ENCODE results near the gene GGCX.

The GGCX gene

DNA sequence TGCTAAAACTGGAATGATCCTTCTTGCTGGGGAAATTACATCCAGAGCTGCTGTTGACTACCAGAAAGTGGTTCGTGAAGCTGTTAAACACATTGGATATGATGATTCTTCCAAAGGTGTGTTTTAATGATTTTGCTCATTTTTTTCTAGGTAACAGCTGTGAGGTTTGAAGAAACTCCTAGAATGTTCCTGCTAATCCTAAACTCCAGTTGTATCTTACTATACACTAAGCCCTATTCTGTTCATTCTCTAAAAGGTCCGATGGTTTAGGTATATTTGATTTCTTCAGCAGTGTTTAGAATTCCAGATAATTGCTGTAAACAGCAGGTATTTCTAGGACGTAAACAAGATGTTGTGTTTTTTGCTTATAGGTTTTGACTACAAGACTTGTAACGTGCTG lies 20.0 kb downstream of the GGCX start:
- H3K36me3 ChIP-seq (ENCODE audit: insufficient read depth, low read length) = peaks cover 53% of the 10 kb centered on the region
- H3K27me3 ChIP-seq (ENCODE audit: insufficient read depth, low read length) = no peaks in the 10 kb centered on the region
- H3K4me3 ChIP-seq (ENCODE audit: low read depth, low read length) = peak overlapping the region; percentile 90
- H2AFZ ChIP-seq (ENCODE audit: low read length, unreplicated experiment) = no peak overlapping the region
- peaks cover 61% of the 10 kb centered on the region for H3K79me2 ChIP-seq (ENCODE audit: control insufficient read depth, insufficient read depth, low read length, unreplicated experiment)
- H3K27ac ChIP-seq (ENCODE audit: low read depth, low read length) = peak overlapping the region; percentile 96; the same call in 1 of the 2 replicates
- H3K4me1 ChIP-seq (ENCODE audit: control insufficient read depth, insufficient read depth, low read length, unreplicated experiment) = peaks cover 30% of the 10 kb centered on the region

DNA sequence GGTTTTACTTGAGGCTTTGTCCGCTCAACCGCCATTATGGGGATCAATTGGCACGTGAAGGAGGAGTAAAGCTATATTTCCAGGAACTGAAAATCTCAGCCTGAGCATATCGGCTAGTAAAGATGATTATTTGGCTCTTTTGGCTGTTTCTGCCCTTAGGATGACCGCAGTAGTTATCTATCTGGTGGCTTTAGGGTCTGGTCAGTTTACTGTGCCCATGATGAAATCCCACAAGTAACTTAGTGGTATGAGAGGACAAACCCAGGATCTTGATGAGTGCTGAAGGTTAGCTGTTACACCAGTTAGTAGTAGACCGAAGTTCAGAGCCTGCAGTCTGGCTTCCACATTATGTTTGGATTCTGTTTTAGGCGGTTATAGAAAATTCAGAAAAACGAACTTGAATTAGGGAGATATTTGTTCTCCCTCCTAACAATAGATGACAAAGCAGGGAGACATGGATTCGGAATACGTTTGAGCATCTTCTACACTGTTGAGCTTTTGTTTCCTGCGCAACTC lies 21.1 kb downstream of the GGCX start:
- peaks cover 61% of the 10 kb centered on the region for H3K79me2 ChIP-seq (ENCODE audit: control insufficient read depth, insufficient read depth, low read length, unreplicated experiment)
- peak overlapping the region; percentile 96 for H3K27ac ChIP-seq (ENCODE audit: low read depth, low read length)
- H3K4me1 ChIP-seq (ENCODE audit: control insufficient read depth, insufficient read depth, low read length, unreplicated experiment) = peaks cover 31% of the 10 kb centered on the region
- H3K27me3 ChIP-seq (ENCODE audit: insufficient read depth, low read length) = no peaks in the 10 kb centered on the region
- peak overlapping the region; percentile 90 for H3K4me3 ChIP-seq (ENCODE audit: low read depth, low read length)
- no peak overlapping the region for H2AFZ ChIP-seq (ENCODE audit: low read length, unreplicated experiment)
- peaks cover 44% of the 10 kb centered on the region for H3K36me3 ChIP-seq (ENCODE audit: insufficient read depth, low read length)

DNA sequence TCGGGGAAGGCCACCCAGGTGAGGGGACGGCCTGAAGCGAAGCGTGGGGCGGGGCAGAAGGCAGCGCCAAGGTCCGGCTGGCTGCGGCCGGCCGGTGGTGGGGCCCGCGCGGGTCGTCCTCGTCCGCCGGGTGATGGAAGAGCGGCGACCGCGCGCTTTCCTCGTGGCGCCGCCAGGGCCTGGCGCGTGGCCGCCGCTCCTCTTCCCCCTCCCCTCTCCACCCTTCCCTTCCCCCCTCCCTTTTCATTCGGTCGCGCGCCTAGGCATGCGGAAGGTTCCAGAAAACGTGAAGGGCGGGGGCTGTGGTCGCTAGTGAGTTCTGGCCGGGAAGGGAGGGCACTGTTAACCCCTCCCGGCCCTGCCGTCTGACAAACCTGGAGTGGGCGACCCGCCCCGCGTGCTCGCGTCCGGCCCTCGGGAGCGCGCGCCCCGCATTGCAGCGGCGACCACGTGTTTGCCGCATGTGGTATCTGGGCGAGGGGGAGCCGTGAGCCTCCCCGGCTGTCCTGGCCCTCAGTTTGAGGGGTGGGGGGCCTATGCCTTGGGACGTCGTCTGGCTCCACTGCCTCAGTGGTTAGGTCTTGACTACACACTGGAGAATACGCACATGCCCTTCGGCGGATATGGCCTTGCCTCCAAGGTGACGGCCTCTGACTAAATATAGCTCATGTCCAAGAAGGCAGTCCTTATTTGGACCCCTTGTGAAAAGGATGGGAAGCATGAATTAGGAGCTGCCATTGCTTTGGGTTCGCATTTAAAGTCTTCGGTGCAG lies 21.7 kb downstream of the GGCX start:
- H3K4me1 ChIP-seq (ENCODE audit: control insufficient read depth, insufficient read depth, low read length, unreplicated experiment) = peaks cover 31% of the 10 kb centered on the region
- peaks cover 40% of the 10 kb centered on the region for H3K36me3 ChIP-seq (ENCODE audit: insufficient read depth, low read length)

DNA sequence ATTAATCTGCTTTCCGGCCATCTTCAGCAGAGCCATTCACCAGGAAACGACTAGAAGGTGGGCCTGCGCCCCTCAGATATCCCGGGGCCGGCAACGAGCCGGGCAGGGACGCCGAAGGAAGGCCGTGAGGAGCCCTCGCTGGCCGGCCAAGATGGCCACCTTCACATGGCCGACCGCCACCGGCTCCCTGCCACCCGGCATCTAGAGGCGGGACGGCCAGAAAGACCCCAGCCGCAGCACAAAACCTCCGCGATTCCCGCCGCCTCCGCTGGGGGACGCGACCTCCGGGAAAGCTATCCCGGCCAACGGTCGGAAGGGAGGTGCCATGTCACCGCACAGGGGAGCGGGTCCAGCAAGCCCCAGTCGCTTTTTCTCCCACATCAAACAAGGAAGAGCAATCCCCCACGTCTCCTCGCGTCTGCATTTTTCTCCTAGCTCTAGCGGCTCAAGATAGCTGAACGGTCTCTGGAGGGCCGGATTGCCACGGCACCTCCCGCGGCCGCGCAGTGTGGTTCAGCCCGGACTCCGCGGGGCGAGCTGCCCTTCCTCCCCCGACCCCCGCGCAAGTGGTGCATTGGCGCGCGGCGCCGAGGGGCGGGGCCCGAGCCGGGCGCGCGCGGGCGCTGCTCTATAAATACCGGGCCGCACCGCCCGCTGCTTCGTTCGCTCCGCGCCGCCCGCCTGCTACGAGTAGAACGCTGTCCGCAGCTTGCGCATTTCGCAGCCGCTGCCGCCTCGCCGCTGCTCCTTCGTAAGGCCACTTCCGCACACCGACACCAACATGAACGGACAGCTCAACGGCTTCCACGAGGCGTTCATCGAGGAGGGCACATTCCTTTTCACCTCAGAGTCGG lies 22.6 kb downstream of the GGCX start, which contains the start of gene MAT2A:
Gene MAT2A, plus strand, starts transcription at position 662 of the 854 bp plus-strand sequence. Its CDS starts 120 bp downstream, at position 782.
- Histone ChIP-seq H2AFZ (ENCODE audit: low read length, unreplicated experiment) (peak within 1 kb of the TSS; percentile 88), H3K27me3 (ENCODE audit: insufficient read depth, low read length) (no peaks in the 10 kb centered on the region), H3K4me1 (ENCODE audit: control insufficient read depth, insufficient read depth, low read length, unreplicated experiment) (peaks cover 31% of the 10 kb centered on the region), H3K36me3 (ENCODE audit: insufficient read depth, low read length) (peaks cover 37% of the 10 kb centered on the region), H3K4me3 (ENCODE audit: low read depth, low read length) (peak within 1 kb of the TSS; percentile 90), H3K27ac (ENCODE audit: low read depth, low read length) (peak within 1 kb of the TSS; percentile 96), H3K79me2 (ENCODE audit: control insufficient read depth, insufficient read depth, low read length, unreplicated experiment) (peaks cover 61% of the 10 kb centered on the region)

More for the DNA sequence above, 21.7 kb downstream of the GGCX start:
- peak overlapping the region; percentile 90 for H3K4me3 ChIP-seq (ENCODE audit: low read depth, low read length)
- no peaks in the 10 kb centered on the region for H3K27me3 ChIP-seq (ENCODE audit: insufficient read depth, low read length)
- H3K27ac ChIP-seq (ENCODE audit: low read depth, low read length) = peak overlapping the region; percentile 96
- peaks cover 61% of the 10 kb centered on the region for H3K79me2 ChIP-seq (ENCODE audit: control insufficient read depth, insufficient read depth, low read length, unreplicated experiment)
- H2AFZ ChIP-seq (ENCODE audit: low read length, unreplicated experiment) = no peak overlapping the region

DNA sequence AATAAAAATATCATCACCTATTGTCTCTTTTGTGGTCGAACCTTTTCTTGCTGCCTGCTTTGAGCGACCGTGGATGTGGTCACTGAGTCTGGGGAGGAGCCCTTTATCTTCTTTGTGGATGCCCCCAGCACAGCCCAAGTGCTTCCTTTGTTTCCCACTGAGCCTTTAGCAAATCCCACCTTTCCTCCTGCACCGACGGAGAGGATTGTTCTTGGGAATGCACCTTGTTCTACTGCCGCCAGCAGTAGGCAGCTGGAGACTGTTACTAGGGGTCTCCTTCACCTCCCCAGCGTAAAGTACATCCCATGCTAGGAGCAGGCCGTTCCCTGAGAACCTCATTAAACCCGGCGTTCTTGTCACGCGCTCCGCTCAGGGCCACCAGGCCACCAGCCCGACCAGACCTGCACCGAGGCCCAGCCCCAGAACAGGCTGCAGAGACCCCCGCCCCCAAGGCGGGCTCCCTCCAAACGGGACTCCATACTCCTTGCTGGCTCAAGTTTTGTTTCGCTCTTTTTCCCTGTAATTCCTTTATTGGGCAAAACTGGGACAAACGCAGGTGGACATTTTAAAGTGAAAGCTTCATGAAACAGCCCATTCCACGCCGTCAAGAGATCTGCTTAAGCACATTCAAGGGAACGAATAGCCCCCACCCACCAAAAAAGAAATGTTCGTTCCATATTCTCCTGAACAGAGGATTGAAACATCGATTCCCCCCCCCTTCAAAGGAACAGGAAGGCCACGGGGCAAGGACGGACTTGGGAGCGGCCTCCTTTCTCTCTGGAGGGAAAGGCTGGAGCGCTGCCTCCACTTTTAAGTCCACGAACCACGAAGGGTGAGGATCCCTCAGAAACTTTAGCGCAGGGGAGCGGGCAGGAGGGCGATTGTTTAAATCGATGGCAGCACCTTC lies 23.4 kb downstream of the GGCX start:
- peaks cover 32% of the 10 kb centered on the region for H3K36me3 ChIP-seq (ENCODE audit: insufficient read depth, low read length)
- H3K4me3 ChIP-seq (ENCODE audit: low read depth, low read length) = peak overlapping the region; percentile 90
- peak overlapping the region; percentile 96 for H3K27ac ChIP-seq (ENCODE audit: low read depth, low read length)
- H2AFZ ChIP-seq (ENCODE audit: low read length, unreplicated experiment) = peak overlapping the region; percentile 64
- H3K27me3 ChIP-seq (ENCODE audit: insufficient read depth, low read length) = no peaks in the 10 kb centered on the region
- peaks cover 29% of the 10 kb centered on the region for H3K4me1 ChIP-seq (ENCODE audit: control insufficient read depth, insufficient read depth, low read length, unreplicated experiment)
- peaks cover 56% of the 10 kb centered on the region for H3K79me2 ChIP-seq (ENCODE audit: control insufficient read depth, insufficient read depth, low read length, unreplicated experiment)

DNA sequence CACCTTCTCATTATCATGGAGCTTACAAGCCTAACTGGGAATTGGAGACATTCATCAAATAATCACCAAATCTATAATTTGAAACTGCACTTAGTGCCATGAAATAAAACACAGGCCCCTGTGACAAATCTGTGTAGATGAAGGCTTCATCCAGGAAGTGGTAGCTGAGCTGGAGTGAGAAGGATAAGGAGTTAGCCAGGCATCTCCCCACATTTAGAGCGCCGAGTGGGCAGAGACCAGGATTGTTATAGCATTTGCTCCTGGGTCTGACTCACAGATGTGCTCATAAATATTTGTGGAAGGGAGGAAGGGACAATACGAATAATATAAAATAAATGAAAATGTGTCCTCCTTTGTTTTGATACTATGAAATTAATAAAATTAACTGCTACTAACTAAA lies 24.8 kb downstream of the GGCX start:
- Histone ChIP-seq H3K4me3 (ENCODE audit: low read depth, low read length) (peak overlapping the region; percentile 90; the same call in 1 of the 2 replicates), H2AFZ (ENCODE audit: low read length, unreplicated experiment) (no peak overlapping the region), H3K27me3 (ENCODE audit: insufficient read depth, low read length) (no peaks in the 10 kb centered on the region), H3K79me2 (ENCODE audit: control insufficient read depth, insufficient read depth, low read length, unreplicated experiment) (peaks cover 42% of the 10 kb centered on the region), H3K27ac (ENCODE audit: low read depth, low read length) (no peak overlapping the region), H3K4me1 (ENCODE audit: control insufficient read depth, insufficient read depth, low read length, unreplicated experiment) (peaks cover 15% of the 10 kb centered on the region), H3K36me3 (ENCODE audit: insufficient read depth, low read length) (peaks cover 18% of the 10 kb centered on the region)

DNA sequence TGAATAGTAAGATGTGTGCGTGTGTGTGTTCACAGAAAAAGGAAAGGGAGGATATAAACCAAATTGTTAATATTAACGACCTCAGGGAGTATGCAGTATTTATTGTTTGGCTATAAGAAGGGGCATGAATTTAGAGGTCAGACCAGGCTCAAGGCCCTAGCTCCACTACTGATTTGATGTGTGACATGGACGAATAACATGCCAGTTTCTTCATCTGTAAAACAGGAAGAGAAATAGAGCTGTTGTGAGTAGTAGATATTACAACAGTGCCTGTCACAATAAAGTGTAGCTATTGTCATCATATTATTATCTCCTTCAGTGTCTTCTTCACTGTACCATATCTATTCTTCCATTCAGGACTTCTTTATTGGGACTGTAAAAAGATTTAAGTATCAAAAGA lies 26.4 kb downstream of the GGCX start:
- Histone ChIP-seq H3K4me1 (ENCODE audit: control insufficient read depth, insufficient read depth, low read length, unreplicated experiment) (peaks cover 15% of the 10 kb centered on the region), H3K27ac (ENCODE audit: low read depth, low read length) (no peak overlapping the region), H3K79me2 (ENCODE audit: control insufficient read depth, insufficient read depth, low read length, unreplicated experiment) (peaks cover 26% of the 10 kb centered on the region), H3K27me3 (ENCODE audit: insufficient read depth, low read length) (no peaks in the 10 kb centered on the region), H2AFZ (ENCODE audit: low read length, unreplicated experiment) (no peak overlapping the region), H3K36me3 (ENCODE audit: insufficient read depth, low read length) (peaks cover 2% of the 10 kb centered on the region; the same call in 1 of the 2 replicates), H3K4me3 (ENCODE audit: low read depth, low read length) (no peak overlapping the region)

DNA sequence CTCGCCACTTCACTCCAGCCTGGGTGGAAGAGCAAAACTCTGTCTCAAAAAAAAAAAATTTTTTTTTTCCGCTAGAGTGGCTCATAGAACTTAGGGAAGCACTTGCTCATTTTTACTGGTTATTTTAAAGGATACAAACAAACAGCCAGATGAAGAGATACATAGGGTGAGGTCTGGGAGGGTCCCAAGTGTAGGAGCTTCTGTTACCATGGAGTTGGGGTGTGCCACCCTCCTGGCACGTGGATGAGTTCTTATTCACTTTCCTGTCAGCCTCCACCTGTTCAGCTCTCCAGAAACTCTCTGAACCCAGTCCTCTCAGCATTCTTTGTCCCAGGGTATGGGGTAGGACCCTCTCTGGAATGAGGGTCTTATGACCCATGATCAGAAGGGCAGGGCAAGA lies 27.2 kb downstream of the GGCX start:
- Histone ChIP-seq H2AFZ (ENCODE audit: low read length, unreplicated experiment) (no peak overlapping the region), H3K79me2 (ENCODE audit: control insufficient read depth, insufficient read depth, low read length, unreplicated experiment) (peaks cover 19% of the 10 kb centered on the region), H3K36me3 (ENCODE audit: insufficient read depth, low read length) (no peaks in the 10 kb centered on the region), H3K4me1 (ENCODE audit: control insufficient read depth, insufficient read depth, low read length, unreplicated experiment) (peaks cover 15% of the 10 kb centered on the region), H3K4me3 (ENCODE audit: low read depth, low read length) (no peak overlapping the region), H3K27ac (ENCODE audit: low read depth, low read length) (no peak overlapping the region), H3K27me3 (ENCODE audit: insufficient read depth, low read length) (no peaks in the 10 kb centered on the region)

DNA sequence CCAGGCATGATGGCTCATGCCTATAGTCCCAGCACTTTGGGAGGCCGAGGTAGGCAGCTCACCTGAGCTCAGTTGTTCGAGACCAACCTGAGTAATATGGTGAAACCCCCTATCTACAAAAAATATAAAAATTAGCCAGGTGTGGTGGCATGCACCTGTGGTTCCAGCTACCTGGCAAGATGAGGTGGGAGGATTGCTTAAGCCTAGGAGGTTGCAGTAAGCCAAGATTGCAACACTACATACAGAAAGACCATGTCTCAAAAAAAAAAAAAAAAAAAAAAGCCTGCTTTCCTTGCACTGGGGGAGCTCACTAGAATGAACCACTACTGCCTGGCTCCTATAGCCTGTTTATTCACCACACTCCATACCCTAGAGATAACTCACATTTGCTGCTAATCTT lies 29.7 kb downstream of the GGCX start:
- Histone ChIP-seq H3K79me2 (ENCODE audit: control insufficient read depth, insufficient read depth, low read length, unreplicated experiment) (no peaks in the 10 kb centered on the region), H3K4me1 (ENCODE audit: control insufficient read depth, insufficient read depth, low read length, unreplicated experiment) (peaks cover 4% of the 10 kb centered on the region), H2AFZ (ENCODE audit: low read length, unreplicated experiment) (no peak overlapping the region), H3K27ac (ENCODE audit: low read depth, low read length) (no peak overlapping the region), H3K27me3 (ENCODE audit: insufficient read depth, low read length) (peaks cover 5% of the 10 kb centered on the region; the same call in 1 of the 2 replicates), H3K36me3 (ENCODE audit: insufficient read depth, low read length) (no peaks in the 10 kb centered on the region), H3K4me3 (ENCODE audit: low read depth, low read length) (no peak overlapping the region)

DNA sequence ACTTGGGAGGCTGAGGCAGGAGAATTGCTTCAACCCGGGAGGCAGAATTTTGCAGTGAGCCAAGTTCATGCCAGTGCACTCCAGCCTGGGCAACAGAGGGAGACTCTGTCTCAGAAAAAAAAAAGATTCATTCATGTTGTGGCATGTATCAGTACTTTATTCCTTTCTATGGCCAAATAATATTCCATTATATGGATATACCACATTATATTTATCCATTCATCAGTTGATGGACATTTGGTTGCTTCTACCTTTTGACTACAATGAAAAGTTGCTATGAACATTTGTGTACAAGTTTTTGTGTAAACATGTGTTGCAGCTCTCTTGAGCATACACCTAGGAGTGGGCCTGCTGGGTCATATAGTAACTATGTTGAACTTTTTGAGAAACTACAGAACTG lies 31.5 kb downstream of the GGCX start:
- Histone ChIP-seq H2AFZ (ENCODE audit: low read length, unreplicated experiment) (no peak overlapping the region), H3K36me3 (ENCODE audit: insufficient read depth, low read length) (no peaks in the 10 kb centered on the region), H3K27ac (ENCODE audit: low read depth, low read length) (no peak overlapping the region), H3K79me2 (ENCODE audit: control insufficient read depth, insufficient read depth, low read length, unreplicated experiment) (no peaks in the 10 kb centered on the region), H3K4me3 (ENCODE audit: low read depth, low read length) (no peak overlapping the region), H3K27me3 (ENCODE audit: insufficient read depth, low read length) (peaks cover 5% of the 10 kb centered on the region; the same call in 1 of the 2 replicates), H3K4me1 (ENCODE audit: control insufficient read depth, insufficient read depth, low read length, unreplicated experiment) (no peaks in the 10 kb centered on the region)

Measured in ACC112 (cell line).